ENCODE data around the gene SGO1.

SGO1 gene

DNA sequence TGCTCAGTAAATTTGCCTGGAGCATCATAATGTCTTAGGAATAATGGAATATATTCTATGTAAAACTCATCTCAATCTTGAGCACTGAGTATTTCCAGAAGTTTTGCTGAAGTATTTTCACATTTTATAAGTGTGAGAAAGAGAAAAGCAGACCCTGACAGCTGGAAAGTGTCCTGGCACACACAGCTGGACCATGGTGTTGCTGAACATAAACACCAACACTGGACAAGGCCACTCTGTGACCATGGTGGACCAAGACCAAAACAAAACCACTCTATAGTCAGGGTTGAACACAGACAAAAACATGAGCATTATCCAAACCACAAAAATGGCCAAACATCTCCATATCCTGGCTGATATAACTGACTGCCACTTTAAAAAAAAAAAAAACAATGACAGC lies 15.1 kb upstream of the SGO1 start:
- Histone ChIP-seq H3K18ac (ENCODE audit: low read length) (no peak overlapping the region), H3K79me2 (ENCODE audit: control insufficient read depth, insufficient read depth, low read length) (no peaks in the 10 kb centered on the region), H3K56ac (ENCODE audit: low read length) (no peak overlapping the region), H3K4me3 (ENCODE audit: low read length) (no peak overlapping the region), H4K8ac (ENCODE audit: low read depth, low read length) (no peak overlapping the region), H4K5ac (ENCODE audit: low read length) (no peak overlapping the region), H2AK5ac (ENCODE audit: low read length) (no peak overlapping the region), H3K4me1 (ENCODE audit: control insufficient read depth, low read depth, low read length) (no peaks in the 10 kb centered on the region), H2BK15ac (replicated peaks; ENCODE audit: low read depth) (no peak overlapping the region), H3K23ac (ENCODE audit: low read length) (no peak overlapping the region), H3K4ac (ENCODE audit: low read depth, low read length) (no peak overlapping the region), H3K27me3 (ENCODE audit: insufficient read depth, low read length, poor library complexity) (no peaks in the 10 kb centered on the region), H3K36me3 (ENCODE audit: control insufficient read depth, insufficient read depth, low read length) (no peaks in the 10 kb centered on the region), H3K27ac (ENCODE audit: low read depth, low read length) (no peak overlapping the region), H3K9ac (ENCODE audit: low read length) (no peak overlapping the region), H2BK120ac (ENCODE audit: low read depth, low read length) (no peak overlapping the region), H3K79me1 (ENCODE audit: low read length) (no peaks in the 10 kb centered on the region), H2BK5ac (ENCODE audit: low read length) (no peak overlapping the region), H3K4me2 (ENCODE audit: low read length) (no peak overlapping the region)
- DNase-seq = no peak

DNA sequence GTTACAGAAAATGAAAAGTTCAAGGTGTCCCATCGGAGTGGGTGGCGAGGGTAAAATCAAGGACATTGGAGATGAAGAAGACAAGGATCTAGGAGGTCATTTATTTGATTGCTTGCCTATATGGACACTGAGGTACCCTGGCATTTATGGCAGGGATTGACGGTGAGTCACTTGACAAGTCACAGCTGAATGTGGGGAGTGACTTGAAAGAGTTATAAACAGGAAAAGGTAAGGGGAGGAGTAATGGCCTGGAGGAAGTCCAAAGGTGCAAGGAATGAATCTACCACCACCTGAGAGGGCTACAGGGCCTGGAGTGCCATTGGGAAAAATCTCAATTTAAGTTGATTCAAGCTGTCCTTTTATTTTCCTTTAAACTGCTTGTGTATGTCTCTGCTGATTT lies 11.8 kb upstream of the SGO1 start:
- Histone ChIP-seq H3K56ac (ENCODE audit: low read length) (no peak overlapping the region), H3K4ac (ENCODE audit: low read depth, low read length) (no peak overlapping the region), H2AK5ac (ENCODE audit: low read length) (no peak overlapping the region), H3K9ac (ENCODE audit: low read length) (no peak overlapping the region), H4K8ac (ENCODE audit: low read depth, low read length) (no peak overlapping the region), H3K36me3 (ENCODE audit: control insufficient read depth, insufficient read depth, low read length) (no peaks in the 10 kb centered on the region), H3K79me1 (ENCODE audit: low read length) (no peaks in the 10 kb centered on the region), H3K4me1 (ENCODE audit: control insufficient read depth, low read depth, low read length) (no peaks in the 10 kb centered on the region), H3K4me3 (ENCODE audit: low read length) (no peak overlapping the region), H3K4me2 (ENCODE audit: low read length) (no peak overlapping the region), H2BK120ac (ENCODE audit: low read depth, low read length) (no peak overlapping the region), H2BK15ac (replicated peaks; ENCODE audit: low read depth) (no peak overlapping the region), H3K18ac (ENCODE audit: low read length) (no peak overlapping the region), H2BK5ac (ENCODE audit: low read length) (no peak overlapping the region), H3K23ac (ENCODE audit: low read length) (no peak overlapping the region), H4K5ac (ENCODE audit: low read length) (no peak overlapping the region), H3K27ac (ENCODE audit: low read depth, low read length) (no peak overlapping the region), H3K27me3 (ENCODE audit: insufficient read depth, low read length, poor library complexity) (no peaks in the 10 kb centered on the region), H3K79me2 (ENCODE audit: control insufficient read depth, insufficient read depth, low read length) (no peaks in the 10 kb centered on the region)
- DNase-seq = peak; percentile 22
- WGBS (ENCODE audit: extremely low coverage, insufficient coverage, low lambda C conversion rate) = no CpG with 5 or more reads among the region's 3 CpGs

GRCh38 chr3:20194793-20195460 lies 8.9 kb upstream of the SGO1 start:
- H3K27me3 ChIP-seq (ENCODE audit: insufficient read depth, low read length, poor library complexity) = no peaks in the 10 kb centered on the region
- no peaks in the 10 kb centered on the region for H3K79me2 ChIP-seq (ENCODE audit: control insufficient read depth, insufficient read depth, low read length)
- no CpG with 5 or more reads among the region's 7 CpGs for WGBS (ENCODE audit: extremely low coverage, insufficient coverage, low lambda C conversion rate)
- no peak overlapping the region for H4K8ac ChIP-seq (ENCODE audit: low read depth, low read length)
- H3K9ac ChIP-seq (ENCODE audit: low read length) = no peak overlapping the region
- no peak overlapping the region for H3K4me3 ChIP-seq (ENCODE audit: low read length)
- H2BK120ac ChIP-seq (ENCODE audit: low read depth, low read length) = no peak overlapping the region
- H3K36me3 ChIP-seq (ENCODE audit: control insufficient read depth, insufficient read depth, low read length) = no peaks in the 10 kb centered on the region
- H4K5ac ChIP-seq (ENCODE audit: low read length) = no peak overlapping the region
- no peak overlapping the region for H3K56ac ChIP-seq (ENCODE audit: low read length)
- H3K4me1 ChIP-seq (ENCODE audit: control insufficient read depth, low read depth, low read length) = no peaks in the 10 kb centered on the region
- H3K4ac ChIP-seq (ENCODE audit: low read depth, low read length) = no peak overlapping the region
- H3K23ac ChIP-seq (ENCODE audit: low read length) = no peak overlapping the region
- H3K27ac ChIP-seq (ENCODE audit: low read depth, low read length) = no peak overlapping the region
- H2BK5ac ChIP-seq (ENCODE audit: low read length) = no peak overlapping the region
- H2BK15ac ChIP-seq (replicated peaks; ENCODE audit: low read depth) = no peak overlapping the region
- no peak for DNase-seq
- no peak overlapping the region for H3K4me2 ChIP-seq (ENCODE audit: low read length)
- H3K18ac ChIP-seq (ENCODE audit: low read length) = no peak overlapping the region
- H2AK5ac ChIP-seq (ENCODE audit: low read length) = no peak overlapping the region
- H3K79me1 ChIP-seq (ENCODE audit: low read length) = no peaks in the 10 kb centered on the region

GRCh38 chr3:20190991-20191390 lies 5.0 kb upstream of the SGO1 start:
- Histone ChIP-seq H3K23ac (ENCODE audit: low read length) (no peak overlapping the region), H3K18ac (ENCODE audit: low read length) (no peak overlapping the region), H3K9ac (ENCODE audit: low read length) (no peak overlapping the region), H3K4me2 (ENCODE audit: low read length) (no peak overlapping the region), H3K56ac (ENCODE audit: low read length) (no peak overlapping the region), H2AK5ac (ENCODE audit: low read length) (no peak overlapping the region), H3K36me3 (ENCODE audit: control insufficient read depth, insufficient read depth, low read length) (no peaks in the 10 kb centered on the region), H3K27ac (ENCODE audit: low read depth, low read length) (no peak overlapping the region), H3K79me2 (ENCODE audit: control insufficient read depth, insufficient read depth, low read length) (no peaks in the 10 kb centered on the region), H3K4me3 (ENCODE audit: low read length) (no peak overlapping the region), H3K4me1 (ENCODE audit: control insufficient read depth, low read depth, low read length) (peaks cover 3% of the 10 kb centered on the region), H4K8ac (ENCODE audit: low read depth, low read length) (no peak overlapping the region), H3K4ac (ENCODE audit: low read depth, low read length) (no peak overlapping the region), H2BK15ac (replicated peaks; ENCODE audit: low read depth) (no peak overlapping the region), H2BK120ac (ENCODE audit: low read depth, low read length) (no peak overlapping the region), H2BK5ac (ENCODE audit: low read length) (no peak overlapping the region), H3K27me3 (ENCODE audit: insufficient read depth, low read length, poor library complexity) (no peaks in the 10 kb centered on the region), H3K79me1 (ENCODE audit: low read length) (no peaks in the 10 kb centered on the region), H4K5ac (ENCODE audit: low read length) (no peak overlapping the region)
- WGBS (ENCODE audit: extremely low coverage, insufficient coverage, low lambda C conversion rate) = no CpG with 5 or more reads among the region's 5 CpGs
- peak; percentile 32 for DNase-seq

GRCh38 chr3:20186600-20187004 lies 596 bp upstream of the SGO1 start:
- Histone ChIP-seq H3K23ac (ENCODE audit: low read length) (no peak overlapping the region), H3K4me2 (ENCODE audit: low read length) (peak overlapping the region; percentile 44), H3K36me3 (ENCODE audit: control insufficient read depth, insufficient read depth, low read length) (no peaks in the 10 kb centered on the region), H3K4me1 (ENCODE audit: control insufficient read depth, low read depth, low read length) (peaks cover 3% of the 10 kb centered on the region), H3K27me3 (ENCODE audit: insufficient read depth, low read length, poor library complexity) (no peaks in the 10 kb centered on the region), H2AK5ac (ENCODE audit: low read length) (no peak overlapping the region), H3K56ac (ENCODE audit: low read length) (peak overlapping the region; percentile 93), H2BK15ac (replicated peaks; ENCODE audit: low read depth) (no peak overlapping the region), H3K9ac (ENCODE audit: low read length) (peak overlapping the region; percentile 77), H3K79me2 (ENCODE audit: control insufficient read depth, insufficient read depth, low read length) (peaks cover 9% of the 10 kb centered on the region), H3K4ac (ENCODE audit: low read depth, low read length) (no peak overlapping the region), H4K8ac (ENCODE audit: low read depth, low read length) (no peak overlapping the region), H3K18ac (ENCODE audit: low read length) (peak overlapping the region; percentile 63), H4K5ac (ENCODE audit: low read length) (no peak overlapping the region), H3K4me3 (ENCODE audit: low read length) (peak overlapping the region; percentile 80), H3K79me1 (ENCODE audit: low read length) (peaks cover 1% of the 10 kb centered on the region), H3K27ac (ENCODE audit: low read depth, low read length) (peak overlapping the region; percentile 88), H2BK5ac (ENCODE audit: low read length) (no peak overlapping the region), H2BK120ac (ENCODE audit: low read depth, low read length) (no peak overlapping the region)
- WGBS (ENCODE audit: extremely low coverage, insufficient coverage, low lambda C conversion rate) = no CpG with 5 or more reads among the region's 9 CpGs
- no peak for DNase-seq

- Histone ChIP-seq H3K36me3 (ENCODE audit: control insufficient read depth, insufficient read depth, low read length) (no peaks in the 10 kb centered on the region), H3K79me1 (ENCODE audit: low read length) (peaks cover 1% of the 10 kb centered on the region), H2BK120ac (ENCODE audit: low read depth, low read length) (no peak overlapping the region), H4K8ac (ENCODE audit: low read depth, low read length) (no peak overlapping the region), H3K18ac (ENCODE audit: low read length) (no peak overlapping the region), H3K9ac (ENCODE audit: low read length) (peak overlapping the region; percentile 85), H3K79me2 (ENCODE audit: control insufficient read depth, insufficient read depth, low read length) (peaks cover 9% of the 10 kb centered on the region), H2AK5ac (ENCODE audit: low read length) (no peak overlapping the region), H3K4me2 (ENCODE audit: low read length) (peak overlapping the region; percentile 70), H3K4me1 (ENCODE audit: control insufficient read depth, low read depth, low read length) (peaks cover 3% of the 10 kb centered on the region), H3K27ac (ENCODE audit: low read depth, low read length) (no peak overlapping the region), H2BK15ac (replicated peaks; ENCODE audit: low read depth) (no peak overlapping the region), H3K4ac (ENCODE audit: low read depth, low read length) (peak overlapping the region; percentile 7), H3K23ac (ENCODE audit: low read length) (no peak overlapping the region), H2BK5ac (ENCODE audit: low read length) (no peak overlapping the region), H3K56ac (ENCODE audit: low read length) (peak overlapping the region; percentile 90), H3K4me3 (ENCODE audit: low read length) (peak overlapping the region; percentile 77), H3K27me3 (ENCODE audit: insufficient read depth, low read length, poor library complexity) (no peaks in the 10 kb centered on the region), H4K5ac (ENCODE audit: low read length) (no peak overlapping the region)
- peak; percentile 47 for DNase-seq
- no CpG with 5 or more reads among the region's 12 CpGs for WGBS (ENCODE audit: extremely low coverage, insufficient coverage, low lambda C conversion rate)
Measured at GRCh38 chr3:20185331-20185678, 701 bp downstream of the SGO1 start.

Data from mesendoderm (in vitro differentiated cells).